ENCODE data around the gene RGS14.
A peak's percentile ranks its signal among the peaks of the same experiment; 100 is the strongest.

RGS14 gene

DNA sequence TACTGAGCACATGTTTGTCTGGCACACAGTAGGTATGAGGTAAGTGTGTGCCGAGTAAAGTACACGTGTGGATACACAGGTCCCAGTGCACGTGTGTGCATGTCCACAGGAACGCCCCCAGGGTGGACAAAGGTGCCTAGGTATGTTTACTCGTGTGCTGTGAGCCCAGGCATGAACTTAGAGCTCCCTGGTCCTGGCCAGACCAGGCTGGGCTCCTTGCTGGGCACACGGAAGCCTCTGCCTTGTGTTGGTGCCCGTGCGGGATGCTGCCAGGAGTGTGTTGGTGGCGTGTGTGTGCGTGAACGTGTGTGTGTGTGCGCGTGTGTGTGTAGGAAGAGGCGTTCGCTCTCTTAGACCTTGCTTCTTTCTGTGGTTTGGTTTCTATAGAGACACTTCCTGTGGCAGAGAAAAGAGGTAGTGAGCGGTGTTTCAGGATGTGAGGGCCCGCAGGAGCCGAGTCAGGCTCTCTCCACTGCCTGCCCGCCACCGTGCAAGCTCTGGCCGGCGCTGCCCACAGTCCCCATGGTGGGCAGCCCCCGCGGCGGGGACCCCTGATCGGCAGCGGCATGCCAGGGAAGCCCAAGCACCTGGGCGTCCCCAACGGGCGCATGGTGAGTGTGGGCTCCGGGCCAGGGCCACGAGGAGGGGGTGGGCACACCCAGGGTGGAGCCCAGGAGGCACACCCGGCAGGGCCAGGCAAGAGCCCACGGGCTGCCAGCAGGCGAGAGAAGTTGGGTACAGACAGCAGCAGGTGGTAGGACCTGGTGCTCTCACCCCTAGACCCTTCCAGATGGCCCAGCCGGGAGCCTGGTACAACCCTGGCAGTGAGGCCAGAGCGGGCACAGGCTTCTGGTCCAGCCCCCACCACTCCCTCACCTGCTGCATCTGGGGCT lies at the start of gene RGS14:
RGS14 (plus strand) TSS at position 466 of the 893 bp plus-strand sequence; CDS start at position 567, 101 bp downstream.
- DNase-seq = peak; percentile 45

- no peak for DNase-seq
Observed at GRCh38 chr5:177308740-177309139, 49.0 kb upstream of the RGS14 start.

DNA sequence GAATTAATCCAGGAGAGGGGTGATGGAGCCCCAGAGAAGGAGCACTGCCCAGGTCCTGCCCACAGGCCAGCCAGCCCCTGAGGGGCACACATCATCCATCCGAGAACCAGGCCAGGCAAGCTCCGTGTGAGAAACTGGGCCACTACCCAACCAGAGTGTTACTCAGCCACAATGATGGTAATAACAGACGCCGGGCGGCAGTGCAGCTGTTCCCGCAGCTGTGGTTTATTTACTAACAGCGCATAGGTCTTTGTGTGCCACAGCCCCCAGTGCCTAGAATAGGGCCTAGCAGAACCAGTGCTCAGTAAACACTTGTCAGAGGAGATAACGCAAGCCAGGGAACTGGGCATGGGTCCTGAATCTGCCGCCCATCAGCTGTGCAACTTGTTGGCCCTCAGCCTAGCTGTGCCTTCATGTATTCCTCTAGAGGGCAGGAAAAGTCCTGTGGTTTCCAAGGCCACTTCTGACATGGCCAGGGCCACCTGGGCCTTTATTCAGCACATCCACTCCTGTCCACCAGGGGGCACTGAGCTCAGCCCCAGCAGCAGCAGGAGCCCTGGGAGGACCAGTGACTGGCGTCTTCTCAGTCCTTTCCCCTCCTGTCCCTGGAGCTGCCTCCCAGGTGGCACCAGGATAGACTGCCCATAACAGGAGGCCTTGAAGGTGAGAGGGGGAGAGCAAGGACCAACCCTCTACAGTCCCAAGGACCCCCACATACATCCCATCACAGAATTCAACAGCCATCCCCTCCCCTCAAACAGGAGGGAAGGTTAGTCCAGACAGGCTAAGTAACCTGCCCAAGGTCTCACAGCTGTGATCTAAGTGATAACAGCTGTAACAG lies 48.2 kb upstream of the RGS14 start:
- DNase-seq = peak; percentile 52

DNA sequence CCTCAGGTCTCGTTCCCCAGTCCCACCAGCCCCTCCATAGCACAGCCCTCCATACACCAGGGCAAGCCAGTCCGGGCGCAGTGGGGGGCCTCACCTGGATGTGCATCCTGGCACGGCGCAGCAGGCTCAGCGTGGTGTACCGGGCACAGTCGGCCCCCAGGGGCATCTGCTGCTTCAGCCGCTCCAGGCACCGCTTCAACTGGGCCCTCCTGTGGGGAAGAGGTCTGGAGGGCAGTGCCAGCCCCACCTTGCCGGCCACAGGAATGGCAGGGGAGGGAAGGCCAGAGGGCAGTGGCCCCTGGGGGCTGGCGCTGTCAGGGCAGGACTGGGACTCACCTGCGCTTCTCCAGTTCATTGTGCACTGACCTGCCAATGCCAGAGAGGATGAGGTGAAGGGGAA lies 47.4 kb upstream of the RGS14 start:
- DNase-seq = no peak

DNA sequence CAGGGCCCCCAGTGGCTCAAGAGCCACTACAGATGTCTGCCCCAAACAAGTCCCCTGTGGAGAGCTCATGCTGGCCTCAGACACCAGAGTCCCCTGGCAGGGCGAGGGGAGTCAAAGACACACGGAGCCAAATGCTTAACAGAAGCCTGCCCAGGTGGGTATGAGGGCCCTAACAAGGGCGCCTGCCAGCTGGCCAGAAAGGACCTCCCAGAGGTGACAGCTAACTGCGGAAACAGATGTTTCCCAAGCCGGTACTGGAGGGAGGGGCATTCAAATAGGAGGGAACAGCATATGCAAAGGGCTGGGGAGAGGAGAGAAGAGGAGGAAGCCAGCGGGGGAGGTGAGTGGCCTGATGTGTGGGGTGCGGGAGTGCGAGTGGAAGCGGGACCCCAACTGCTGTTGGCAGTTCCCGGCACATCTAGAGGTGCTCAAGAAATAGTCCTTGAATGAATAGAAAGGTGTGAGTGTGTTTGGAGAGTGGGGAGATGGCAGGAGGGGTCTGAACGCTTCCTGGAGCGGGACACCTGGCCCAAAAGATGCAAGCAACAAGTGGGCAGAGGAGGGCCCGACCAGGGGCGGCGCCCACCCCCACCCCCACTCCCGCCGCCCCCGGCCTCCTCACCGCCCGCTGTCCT lies 46.9 kb upstream of the RGS14 start:
- DNase-seq = peak; percentile 24

- no peak for DNase-seq
Observed at GRCh38 chr5:177311392-177311722, 46.4 kb upstream of the RGS14 start.

- DNase-seq = peak; percentile 96
Observed at GRCh38 chr5:177311723-177312648, 45.7 kb upstream of the RGS14 start, which contains the start of gene MXD3. MXD3 (minus strand) TSS chr5:177311898; CDS start chr5:177311830, 68 bp downstream.

DNA sequence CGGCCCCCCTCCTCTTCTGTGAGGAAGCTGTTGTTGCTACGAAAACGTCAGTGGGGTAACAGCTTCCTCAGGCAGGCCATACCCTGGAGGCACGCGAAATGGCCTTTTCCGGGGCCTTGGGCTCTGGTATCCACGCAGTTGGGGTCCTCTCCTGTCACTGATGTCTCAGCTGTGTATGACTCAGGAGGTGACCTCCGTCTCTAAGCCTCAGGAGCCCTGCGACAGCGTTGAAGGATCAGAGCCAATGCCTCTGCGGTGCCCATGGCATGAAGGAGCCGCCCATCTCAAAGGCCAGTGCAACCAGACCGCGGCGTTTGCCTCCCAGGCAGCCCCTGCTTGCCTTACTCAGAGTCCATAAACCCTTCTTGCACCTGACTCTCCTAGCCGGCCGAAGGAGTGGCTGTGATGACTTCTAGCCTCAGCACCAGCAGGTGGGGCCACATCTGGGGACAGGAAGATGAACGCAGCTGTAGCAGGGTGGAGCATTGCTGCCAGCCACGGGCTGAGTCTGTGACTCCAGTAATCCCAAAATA lies 45.0 kb upstream of the RGS14 start:
- DNase-seq = no peak

- no peak for DNase-seq
Observed at GRCh38 chr5:177313561-177314259, 44.0 kb upstream of the RGS14 start.

DNA sequence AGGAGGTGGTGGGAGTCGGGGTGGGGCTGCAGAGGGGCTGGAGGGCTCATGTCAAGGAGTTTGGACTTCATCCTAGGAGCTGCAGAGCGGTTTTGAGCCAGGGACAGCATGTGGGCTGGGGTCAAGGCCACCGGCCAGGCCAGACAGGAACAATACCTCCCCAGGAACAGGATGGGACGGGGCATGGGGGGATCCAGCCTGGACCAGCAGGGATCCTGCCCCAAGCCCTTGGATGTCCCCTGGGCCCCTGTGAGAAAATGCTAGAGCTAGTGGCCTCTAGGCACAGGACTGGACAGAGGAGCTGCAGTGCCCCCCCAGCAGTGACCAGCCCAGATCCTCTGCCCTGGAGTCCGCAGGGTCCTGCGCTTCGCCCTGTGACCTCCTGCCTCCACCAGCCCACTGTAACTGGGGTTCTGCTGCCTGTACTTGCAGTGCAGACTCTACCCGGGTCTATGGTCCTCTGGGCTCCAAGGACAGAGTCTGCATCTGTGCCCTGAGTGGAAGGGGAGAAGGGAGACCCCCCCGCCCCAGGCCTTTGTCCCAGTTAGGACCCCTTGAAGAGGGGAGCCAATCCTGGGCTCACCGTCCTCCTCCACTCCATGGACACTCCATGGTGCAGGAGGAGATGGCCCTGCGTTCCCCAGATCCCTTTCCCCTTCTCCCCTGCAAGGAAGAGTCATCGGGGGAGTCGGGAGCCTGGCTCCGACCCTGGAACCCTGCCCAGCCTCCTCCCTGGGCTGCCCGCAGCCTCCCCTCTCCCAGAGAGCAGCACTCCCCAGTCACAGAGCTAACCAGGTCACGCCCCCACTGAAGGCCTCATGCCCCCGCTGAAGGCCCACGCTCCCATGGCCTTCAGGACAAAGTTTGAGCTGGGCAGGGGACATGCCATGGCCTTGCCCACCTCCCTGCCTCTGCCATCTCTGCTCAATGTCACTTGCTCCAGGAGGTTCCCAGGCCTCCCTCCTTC lies 43.1 kb upstream of the RGS14 start:
- no peak for DNase-seq

- no peak for DNase-seq
Observed at GRCh38 chr5:177315411-177315810, 42.3 kb upstream of the RGS14 start.

DNA sequence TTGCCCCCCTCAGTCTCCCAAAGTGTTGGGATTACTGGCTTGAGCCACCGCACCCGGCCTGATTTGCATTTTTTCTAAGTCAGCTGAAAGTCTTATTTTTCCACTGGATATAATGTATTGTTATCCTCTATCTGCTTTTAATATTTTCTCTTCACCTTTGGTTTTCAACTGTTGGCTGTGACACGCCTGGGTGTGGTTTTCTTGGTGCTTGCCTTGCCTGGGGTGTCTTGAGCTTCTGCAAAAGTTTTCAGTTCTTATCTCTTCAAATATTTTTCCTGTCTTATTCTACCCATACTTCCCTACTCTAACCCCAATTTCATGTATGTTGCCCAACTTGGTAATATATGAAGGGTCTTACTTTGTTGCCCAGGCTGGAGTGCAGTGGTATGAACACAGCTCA lies 41.7 kb upstream of the RGS14 start:
- no peak for DNase-seq

DNA sequence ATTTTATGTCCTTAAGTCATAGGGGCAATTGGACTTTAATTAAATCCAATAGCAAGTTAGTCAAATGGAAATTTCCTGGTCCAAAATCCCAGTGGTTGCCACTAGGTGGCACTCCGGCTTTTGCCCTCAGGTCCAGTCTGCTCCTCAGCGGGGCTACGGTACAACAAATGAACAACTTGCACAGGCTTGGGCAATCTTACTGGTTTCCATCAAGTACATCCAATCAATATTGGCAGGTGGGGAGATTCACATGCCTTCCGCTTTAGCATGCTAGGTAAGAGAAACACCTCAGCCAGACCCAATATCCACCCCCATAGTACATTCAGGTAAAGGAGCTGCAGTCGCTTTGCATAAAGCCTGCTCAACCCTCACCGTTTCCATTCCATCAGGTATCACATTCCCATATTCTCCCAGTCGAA lies 39.8 kb upstream of the RGS14 start:
- DNase-seq = peak; percentile 68

DNA sequence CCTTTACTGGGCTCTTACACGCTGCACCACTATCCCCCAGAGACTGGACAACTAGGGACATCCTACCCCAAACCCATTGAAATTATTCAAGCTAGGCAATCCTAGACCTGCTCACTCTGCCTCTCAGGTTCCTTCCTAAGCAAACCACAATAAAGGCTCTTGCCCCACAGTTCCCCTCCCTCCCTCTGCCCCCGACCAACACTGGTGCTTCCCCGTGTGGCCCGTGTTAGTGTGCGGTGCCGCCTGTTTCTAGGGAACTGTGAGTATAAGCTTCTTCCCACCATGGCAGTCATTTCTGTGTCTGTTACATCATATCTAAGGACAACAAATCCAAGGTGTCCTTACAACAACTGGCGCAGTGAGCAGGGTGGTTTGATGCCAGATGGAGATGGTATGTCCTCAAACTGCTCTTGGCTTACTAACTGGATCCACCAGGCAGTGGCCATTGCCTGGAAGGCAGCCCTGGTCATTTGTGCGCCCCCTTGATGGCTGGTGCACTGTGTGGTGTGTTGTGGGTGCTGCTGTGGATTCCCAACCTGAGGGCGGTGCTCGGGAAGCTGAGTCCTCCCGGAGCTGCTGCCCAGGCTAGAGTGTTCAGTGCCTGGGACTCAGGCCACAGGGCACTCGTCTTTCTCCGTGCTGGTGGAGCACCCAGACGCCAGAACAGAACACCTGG lies 37.7 kb upstream of the RGS14 start:
- no peak for DNase-seq

DNA sequence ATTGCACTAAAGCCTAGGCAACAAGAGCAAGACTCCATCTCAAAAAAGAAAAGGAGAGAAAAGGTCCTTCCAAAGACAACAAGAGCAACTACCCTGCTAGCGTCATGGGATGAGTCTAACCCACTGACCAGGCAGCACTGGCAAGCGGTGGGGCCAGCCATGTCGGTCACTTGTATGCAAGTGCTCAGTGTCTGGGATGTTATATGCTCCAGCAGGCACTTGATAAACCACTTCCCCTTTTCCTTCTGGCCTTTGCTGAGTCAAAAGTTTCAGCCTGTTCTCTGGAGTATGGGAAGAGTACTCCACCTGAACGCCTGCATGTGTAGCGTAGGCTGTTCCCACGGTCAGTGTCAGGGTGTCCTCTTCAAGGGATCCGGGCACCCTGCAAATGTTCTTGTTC lies 36.8 kb upstream of the RGS14 start:
- no peak for DNase-seq

GRCh38 chr5:177325868-177326381 lies 31.8 kb upstream of the RGS14 start:
- DNase-seq = no peak

DNA sequence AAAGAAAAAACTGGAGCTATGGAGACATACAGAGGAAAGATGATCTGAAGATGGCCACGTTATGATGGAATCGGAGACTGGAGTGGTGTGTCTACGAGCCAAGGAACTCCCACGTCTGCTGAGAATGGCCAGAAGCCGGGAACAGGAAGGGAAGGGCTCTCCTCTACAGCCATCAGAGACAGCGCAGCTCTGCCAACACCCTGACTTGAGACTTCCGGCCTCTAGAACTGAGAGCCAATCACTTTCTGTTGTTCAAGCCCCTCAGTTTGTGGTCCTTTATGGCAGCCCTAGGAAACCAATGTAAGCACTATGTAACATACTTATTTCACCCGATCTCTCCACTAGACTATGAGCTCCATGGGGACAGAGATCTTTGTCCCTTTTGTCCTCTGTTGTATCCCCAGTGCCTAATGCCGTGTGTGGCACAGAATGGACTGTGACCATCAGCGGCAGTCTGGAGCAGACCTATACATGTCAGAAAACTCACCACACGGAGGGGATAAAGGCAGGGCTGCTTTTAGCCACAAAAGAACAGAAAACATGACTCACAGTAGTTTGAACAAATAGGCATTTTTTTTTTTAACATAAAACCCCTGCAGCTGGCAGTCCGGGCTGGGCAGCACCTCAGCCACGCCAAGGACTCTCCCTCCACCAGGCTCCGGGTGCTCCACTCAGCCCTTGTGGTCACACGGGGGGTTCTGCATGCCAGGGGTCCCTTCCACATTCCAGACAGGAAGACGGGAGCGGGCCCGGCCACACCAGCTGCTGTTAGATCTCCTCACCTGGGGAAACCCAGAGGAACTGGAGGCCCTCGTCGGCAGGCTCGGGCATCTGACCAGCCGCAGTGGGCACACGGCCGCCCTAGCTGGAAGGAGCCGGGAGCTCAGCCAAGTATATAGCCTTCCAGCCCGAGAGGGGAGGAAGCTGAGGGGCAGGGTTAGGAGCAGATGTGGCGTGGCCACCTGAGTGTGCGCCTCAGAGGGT lies 29.9 kb upstream of the RGS14 start:
- DNase-seq = no peak
